LNCAP (cell line): ENCODE measurements around the gene DOCK1.
A peak's percentile ranks its signal among the peaks of the same experiment; 100 is the strongest.

ENCODE experiments used
- CTCF ChIP-seq: fragments of 450-650 bp; IDR thresholded peaks from 2 replicates; pipeline ENCODE4 v1.5.1; 2017; ENCODE audit warnings: mild to moderate bottlenecking

Gene DOCK1

GRCh38 chr10:127228195-127228787 lies 323.1 kb downstream of the DOCK1 start:
- no peak for TF ChIP-seq CTCF

DNA sequence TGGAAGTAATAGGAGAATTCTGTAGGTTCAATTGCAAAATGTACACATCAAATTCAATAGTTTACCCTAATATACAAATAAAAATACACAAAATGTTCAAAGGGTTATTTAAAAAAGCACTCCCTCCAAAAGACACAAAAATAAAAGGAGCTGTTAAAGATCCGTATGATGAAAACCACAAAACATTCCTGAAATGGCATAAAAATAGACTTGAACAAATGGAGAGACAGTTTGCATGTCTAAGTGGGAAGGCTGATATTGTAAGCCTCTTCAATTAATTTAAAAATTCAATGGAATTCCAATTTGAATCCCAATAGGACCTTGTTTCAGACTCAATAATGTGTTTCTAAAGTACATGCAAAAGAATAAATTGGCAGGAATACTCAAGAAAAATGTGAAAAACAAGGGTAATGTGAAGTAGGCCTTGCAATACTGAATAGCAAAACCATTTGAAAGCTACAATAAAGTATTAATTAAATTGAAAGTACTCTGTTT lies 329.1 kb downstream of the DOCK1 start:
- no peak for TF ChIP-seq CTCF

- no peak for TF ChIP-seq CTCF
Observed at GRCh38 chr10:127236266-127236665, 331.0 kb downstream of the DOCK1 start.

GRCh38 chr10:127242914-127243313 lies 337.7 kb downstream of the DOCK1 start:
- TF ChIP-seq CTCF, result no peak

GRCh38 chr10:127243490-127244272 lies 338.5 kb downstream of the DOCK1 start:
- peak; percentile 77 for TF ChIP-seq CTCF

DNA sequence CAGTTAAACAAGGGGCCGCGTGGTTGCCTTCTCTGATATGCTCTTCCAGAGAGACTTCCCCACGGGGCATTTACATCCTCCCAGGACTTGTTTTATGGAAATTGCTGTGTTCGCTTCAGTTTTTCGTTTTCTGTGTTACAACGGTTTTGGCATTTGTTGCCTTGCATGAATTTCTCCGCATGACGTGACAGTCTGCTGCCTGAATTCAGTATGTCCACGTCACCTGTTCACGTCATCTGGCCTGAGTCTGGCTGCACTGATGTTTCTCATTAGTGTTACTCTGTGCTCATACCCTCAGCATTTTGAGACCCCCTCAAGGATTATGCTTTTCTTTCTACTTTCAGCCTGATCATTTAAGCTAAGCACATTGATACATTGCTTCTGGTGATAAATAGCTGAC lies 340.2 kb downstream of the DOCK1 start:
- no peak for TF ChIP-seq CTCF

GRCh38 chr10:127250031-127250430 lies 344.8 kb downstream of the DOCK1 start:
- TF ChIP-seq CTCF, result no peak
